HCT116 (cell line): ENCODE data around the gene FNDC11. TPM values are rescaled to one million over a fixed set of nuclear protein-coding genes. Genes with fewer than 3 reads are reported as not detected.
"Not testable (repeated sequence)": the region's sequence is repeated elsewhere in the genome, so short reads cannot be mapped to it uniquely, and the experiment has no call there.

Experiments
- ATAC-seq: fragments of 200-7000 bp; cut with Tn5 transposase; 2 replicates; pipeline ENCODE4 v1.9.1; 2020; ENCODE audit warnings: mild to moderate bottlenecking, moderate library complexity
- BruUV-seq: library from RNA; stranded (reverse); fragments of 400-500 nt; replicated peaks from 2 replicates; lab custom pipeline; 2021; lab: Mats Ljungman, UMichigan
- CTCF ChIA-PET: fragments of 300-600 bp; sonication (Branson Sonifier 250); formaldehyde crosslinking; loops from one replicate; lab custom pipeline; 2021; ENCODE audit warnings: antibody characterized with exemption; lab: Charles Lee
- POLR2A ChIA-PET: fragments of 300-600, 350-600 bp; sonication (Branson Sonifier 250); formaldehyde crosslinking; loops from one replicate; lab custom pipeline; 2021; ENCODE audit warnings: antibody characterized with exemption; lab: Charles Lee
- RAD21 ChIA-PET, 2 experiments: fragments of 300-600 bp; sonication (Branson Sonifier 250); formaldehyde crosslinking; loops; one replicate each; lab custom pipeline; 2023; ENCODE audit warnings: low total read pairs in 2 of 2; ENCODE audit not compliant: uncharacterized antibody in 2 of 2, unreplicated experiment in 2 of 2, low non-redundant PET in 1 of 2; lab: Charles Lee
- DNase-seq: peaks from one replicate; pipeline ENCODE4 v3.0.0-alpha.2; 2010; ENCODE audit warnings: low read depth, low spot score
- H2AFZ ChIP-seq: fragments of 200-600 bp; shearing (Covaris generic), sonication (generic); 2 replicates; pipeline ENCODE4 v1.6.1; 2017; ENCODE audit warnings: low read depth, mixed run types, mixed read lengths, antibody characterized with exemption, low read length; ENCODE audit not compliant: poor library complexity, severe bottlenecking
- H3K27ac ChIP-seq: 2 replicates; pipeline ENCODE4 v1.5.1; 2012; ENCODE audit warnings: low read depth, low read length
- H3K27me3 ChIP-seq: fragments of 200-600 bp; sonication (generic); 2 replicates; pipeline ENCODE4 v1.6.1; 2016; ENCODE audit warnings: mixed run types, low read length, mixed read lengths; ENCODE audit not compliant: insufficient read depth
- H3K36me3 ChIP-seq, 2 experiments: fragments of 200-500 bp in 1 of 2; fragments of 200-600 bp in 1 of 2; sonication (Bioruptor generic) in 1 of 2; sonication (generic) in 1 of 2; 2 replicates each; pipeline versions ENCODE4 v1.5.1 to v1.6.1; 2014 to 2016; ENCODE audit warnings: low read length in 2 of 2, inconsistent platforms in 1 of 2, mixed read lengths in 1 of 2, mixed run types in 1 of 2; ENCODE audit not compliant: insufficient read depth in 2 of 2, control insufficient read depth in 1 of 2
- H3K4me1 ChIP-seq, 2 experiments: fragments of 200-600 bp in 1 of 2; sonication (generic) in 1 of 2; 2 replicates each; pipeline versions ENCODE4 v1.5.1 to v1.6.1; 2012 to 2017; ENCODE audit warnings: low read length in 2 of 2, inconsistent platforms in 1 of 2, mild to moderate bottlenecking in 1 of 2, mixed read lengths in 1 of 2, mixed run types in 1 of 2, moderate library complexity in 1 of 2; ENCODE audit not compliant: insufficient read depth in 2 of 2, control insufficient read depth in 1 of 2
- H3K4me2 ChIP-seq: fragments of 200-600 bp; sonication (generic); 2 replicates; pipeline ENCODE4 v1.6.1; 2017; ENCODE audit warnings: mixed run types, low read length, mixed read lengths
- H3K4me3 ChIP-seq, 2 experiments: fragments of 200-600 bp in 1 of 2; sonication (generic) in 1 of 2; replicated peaks in 1 of 2; 2 replicates each; pipeline ENCODE4 v1.5.1; 2011 to 2016; ENCODE audit warnings: low read length in 2 of 2, control low read depth in 1 of 2, low read depth in 1 of 2, mild to moderate bottlenecking in 1 of 2, mixed read lengths in 1 of 2, mixed run types in 1 of 2
- H3K79me2 ChIP-seq: fragments of 200-600 bp; sonication (generic); 2 replicates; pipeline ENCODE4 v1.6.1; 2017; ENCODE audit warnings: mild to moderate bottlenecking, mixed run types, low read length, moderate library complexity, mixed read lengths; ENCODE audit not compliant: insufficient read depth
- H3K9ac ChIP-seq: fragments of 200-600 bp; sonication (generic); 2 replicates; pipeline ENCODE4 v1.6.1; 2016; ENCODE audit warnings: low read length, mixed read lengths
- H3K9me2 ChIP-seq: fragments of 200-600 bp; sonication (generic), shearing (Covaris generic); 2 replicates; pipeline ENCODE4 v1.6.1; 2017; ENCODE audit warnings: mixed run types, mild to moderate bottlenecking, moderate library complexity; ENCODE audit not compliant: insufficient read depth
- H3K9me3 ChIP-seq, 2 experiments: fragments of 200-500 bp in 1 of 2; fragments of 200-600 bp in 1 of 2; sonication (Bioruptor generic) in 1 of 2; sonication (generic) in 1 of 2; 2 replicates each; pipeline ENCODE4 v1.6.1; 2014 to 2017; ENCODE audit warnings: low read length in 2 of 2, mixed read lengths in 2 of 2, inconsistent platforms in 1 of 2, low read depth in 1 of 2, mild to moderate bottlenecking in 1 of 2, mixed run types in 1 of 2, moderate library complexity in 1 of 2; ENCODE audit not compliant: control insufficient read depth in 1 of 2, insufficient read depth in 1 of 2
- H4K20me1 ChIP-seq: fragments of 200-600 bp; sonication (generic), shearing (Covaris generic); 2 replicates; pipeline ENCODE4 v1.6.1; 2017; ENCODE audit warnings: mixed run types, mild to moderate bottlenecking, moderate library complexity; ENCODE audit not compliant: insufficient read depth
- CBX3 ChIP-seq: IDR thresholded peaks from 2 replicates; pipeline ENCODE4 v1.6.1; 2012; ENCODE audit warnings: low read depth
- CEBPB ChIP-seq: IDR thresholded peaks from 2 replicates; pipeline ENCODE4 v1.6.1; 2012; ENCODE audit warnings: low read depth
- ELF1 ChIP-seq: IDR thresholded peaks from 2 replicates; pipeline ENCODE4 v1.6.1; 2012; ENCODE audit warnings: low read depth, borderline replicate concordance
- EZH2 ChIP-seq: fragments of 200-600 bp; sonication (generic); IDR thresholded peaks from 2 replicates; pipeline ENCODE4 v1.6.1; 2017; ENCODE audit warnings: antibody characterized with exemption, mixed run types
- EZH2phosphoT487 ChIP-seq: fragments of 200-600 bp; IDR thresholded peaks from 2 replicates; pipeline ENCODE4 v1.6.1; 2018; ENCODE audit warnings: antibody characterized with exemption, borderline replicate concordance
- FOSL1 ChIP-seq: IDR thresholded peaks from 2 replicates; pipeline ENCODE4 v1.6.1; 2012; ENCODE audit warnings: low read depth
- JUND ChIP-seq: IDR thresholded peaks from 2 replicates; pipeline ENCODE4 v1.6.1; 2012
- POLR2AphosphoS5 ChIP-seq: IDR thresholded peaks from 2 replicates; pipeline ENCODE4 v1.6.1; 2011; ENCODE audit warnings: mild to moderate bottlenecking, low read depth, low read length, moderate library complexity
- RAD21 ChIP-seq: IDR thresholded peaks from 2 replicates; pipeline ENCODE4 v1.6.1; 2012; ENCODE audit warnings: low read depth, mild to moderate bottlenecking
- SP1 ChIP-seq: IDR thresholded peaks from 2 replicates; pipeline ENCODE4 v1.6.1; 2012; ENCODE audit warnings: low read depth
- SRF ChIP-seq: IDR thresholded peaks from 2 replicates; pipeline ENCODE4 v1.6.1; 2012; ENCODE audit warnings: low read depth
- TCF7L2 ChIP-seq: IDR thresholded peaks from 2 replicates; pipeline ENCODE4 v1.7.0; 2011; ENCODE audit warnings: borderline replicate concordance, inconsistent platforms; ENCODE audit not compliant: insufficient read depth, insufficient read length; ENCODE audit errors: extremely low read depth
- ZFX ChIP-seq: fragments of 450-650 bp; IDR thresholded peaks from 2 replicates; pipeline ENCODE4 v1.6.1; 2017
- ZNF274 ChIP-seq: fragments of 200-500 bp; sonication (Bioruptor generic); IDR thresholded peaks from 2 replicates; pipeline ENCODE4 v1.6.1; 2014; ENCODE audit warnings: mild to moderate bottlenecking, low read depth, low read length, inconsistent platforms
- intact Hi-C: fragments of 100-400 bp; cut with micrococcal nuclease; formaldehyde crosslinking; loops from 2 replicates; pipeline ENCODE4 v1.10.0; 2022
- total RNA-seq: library from RNA; stranded (reverse); gene quantifications from one replicate; pipeline ENCODE4 v1.2.1, GENCODE V29; 2021; ENCODE audit not compliant: unreplicated experiment
- TF ChIP-seq, protein P1 (sequence below), 3 experiments: fragments of 200-600 bp in 1 of 3; sonication (generic) in 1 of 3; IDR thresholded peaks in 2 of 3; conservative IDR thresholded peaks in 1 of 3; 2 replicates each; pipeline ENCODE4 v1.5.1; 2012 to 2017; ENCODE audit warnings: low read depth in 2 of 3, low read length in 2 of 3, antibody characterized with exemption in 1 of 3, borderline replicate concordance in 1 of 3, control low read depth in 1 of 3, mild to moderate bottlenecking in 1 of 3, mixed read lengths in 1 of 3, mixed run types in 1 of 3, moderate library complexity in 1 of 3; ENCODE audit not compliant: insufficient read depth in 1 of 3

The FNDC11 gene
- total RNA-seq, 1 experiment from 2014 or later = 5.5 TPM

DNA sequence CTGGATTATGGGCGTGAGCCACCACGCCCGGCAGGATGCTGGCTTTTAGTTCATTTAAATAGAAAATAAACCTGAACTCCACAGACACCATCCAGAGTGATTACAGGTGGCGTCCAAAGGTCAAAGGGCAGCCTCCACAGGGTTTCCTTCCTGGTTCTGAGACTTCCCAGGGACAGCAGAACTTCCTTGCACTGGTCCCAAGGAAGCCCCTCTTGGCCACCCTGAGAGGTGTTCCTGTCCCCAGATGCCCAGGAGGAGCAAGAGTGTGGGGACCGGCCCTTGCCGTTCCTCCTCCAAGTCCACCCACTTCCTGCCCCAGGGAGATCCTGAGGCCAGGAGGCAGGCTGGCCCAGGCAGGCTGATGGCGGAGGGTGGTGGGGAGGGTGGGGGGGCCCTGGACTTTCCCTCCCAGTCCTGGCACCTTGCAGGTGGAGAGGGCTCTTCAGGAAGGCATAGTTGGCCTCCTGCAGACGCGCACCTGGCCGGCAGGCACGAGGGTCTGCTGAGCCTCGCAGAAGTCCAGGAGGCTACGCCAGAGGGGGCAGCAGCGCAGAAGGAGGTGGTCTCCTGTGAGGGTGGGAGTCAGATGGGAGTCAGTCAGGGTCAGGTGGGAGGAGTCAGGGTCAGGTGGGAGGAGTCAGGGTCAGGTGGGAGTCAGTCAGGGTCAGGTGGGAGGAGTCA is 5.0 kb downstream of the FNDC11 start:
- H3K4me2 ChIP-seq = no peak overlapping the region
- no peaks in the 10 kb centered on the region for H4K20me1 ChIP-seq
- H3K27ac ChIP-seq = no peak overlapping the region
- TF ChIP-seq SRF = no peak
- TF ChIP-seq EZH2phosphoT487 = no peak
- TF ChIP-seq EZH2 = no peak
- TF ChIP-seq ELF1 = no peak
- no peak for TF ChIP-seq TCF7L2
- TF ChIP-seq SP1 = no peak
- TF ChIP-seq CBX3 = no peak
- no peak for TF ChIP-seq JUND
- no peak for TF ChIP-seq CEBPB
- no peak for TF ChIP-seq FOSL1
- no peak for TF ChIP-seq ZNF274
- TF ChIP-seq, protein P1, sequence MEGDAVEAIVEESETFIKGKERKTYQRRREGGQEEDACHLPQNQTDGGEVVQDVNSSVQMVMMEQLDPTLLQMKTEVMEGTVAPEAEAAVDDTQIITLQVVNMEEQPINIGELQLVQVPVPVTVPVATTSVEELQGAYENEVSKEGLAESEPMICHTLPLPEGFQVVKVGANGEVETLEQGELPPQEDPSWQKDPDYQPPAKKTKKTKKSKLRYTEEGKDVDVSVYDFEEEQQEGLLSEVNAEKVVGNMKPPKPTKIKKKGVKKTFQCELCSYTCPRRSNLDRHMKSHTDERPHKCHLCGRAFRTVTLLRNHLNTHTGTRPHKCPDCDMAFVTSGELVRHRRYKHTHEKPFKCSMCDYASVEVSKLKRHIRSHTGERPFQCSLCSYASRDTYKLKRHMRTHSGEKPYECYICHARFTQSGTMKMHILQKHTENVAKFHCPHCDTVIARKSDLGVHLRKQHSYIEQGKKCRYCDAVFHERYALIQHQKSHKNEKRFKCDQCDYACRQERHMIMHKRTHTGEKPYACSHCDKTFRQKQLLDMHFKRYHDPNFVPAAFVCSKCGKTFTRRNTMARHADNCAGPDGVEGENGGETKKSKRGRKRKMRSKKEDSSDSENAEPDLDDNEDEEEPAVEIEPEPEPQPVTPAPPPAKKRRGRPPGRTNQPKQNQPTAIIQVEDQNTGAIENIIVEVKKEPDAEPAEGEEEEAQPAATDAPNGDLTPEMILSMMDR (IDR thresholded peaks at IDR 0.05 in 2 of 3, conservative IDR thresholded peaks at IDR 0.05 in 1 of 3; ENCODE audit: borderline replicate concordance in 1 of 3, insufficient read depth in 1 of 3, low read depth in 2 of 3, low read length in 2 of 3) = no peak
- no peak for TF ChIP-seq ZFX
- TF ChIP-seq RAD21 = no peak
- no peak for TF ChIP-seq POLR2AphosphoS5
- H3K9me2 ChIP-seq = no peaks in the 10 kb centered on the region
- RAD21 ChIA-PET = no interaction called here
- DNase-seq (no peak), ATAC-seq (no peak)
- POLR2A ChIA-PET = no interaction called here
- H3K79me2 ChIP-seq = no peaks in the 10 kb centered on the region
- intact Hi-C loops = no loop called here
- H2AFZ ChIP-seq = no peak overlapping the region
- no peak overlapping the region for H3K9ac ChIP-seq
- H3K9me3 ChIP-seq = no peaks in the 10 kb centered on the region
- no peaks in the 10 kb centered on the region for H3K27me3 ChIP-seq
- peaks cover 5 to 7% of the 10 kb centered on the region in 2 experiments for H3K4me1 ChIP-seq
- BruUV-seq = no TSS peak
- CTCF ChIA-PET = no interaction called here
- no peak overlapping the region for H3K4me3 ChIP-seq
- no peaks in the 10 kb centered on the region; a peak in 3 of 4 replicates for H3K36me3 ChIP-seq

- BruUV-seq, CTCF ChIA-PET, H3K9me2 ChIP-seq: not testable (repeated sequence)
Measured at GRCh38 chr20:63559485-63560332, 5.8 kb downstream of the FNDC11 start.

More at GRCh38 chr20:63559485-63560332, 5.8 kb downstream of the FNDC11 start:
- POLR2A ChIA-PET, H3K27ac ChIP-seq, H4K20me1 ChIP-seq, H3K79me2 ChIP-seq, H3K4me2 ChIP-seq, intact Hi-C loops, H2AFZ ChIP-seq, H3K4me1 ChIP-seq, RAD21 ChIA-PET, ATAC-seq, DNase-seq, H3K9ac ChIP-seq, H3K27me3 ChIP-seq, H3K4me3 ChIP-seq, H3K36me3 ChIP-seq, H3K9me3 ChIP-seq: not testable (repeated sequence)
